Measurements from ENCODE around the gene MPP1. TPM values are rescaled to one million over a fixed set of nuclear protein-coding genes. Genes with fewer than 3 reads are reported as not detected.

The MPP1 gene
- 3.4 TPM for polyA plus RNA-seq (2012; ENCODE audit: insufficient read length, low read depth)

DNA sequence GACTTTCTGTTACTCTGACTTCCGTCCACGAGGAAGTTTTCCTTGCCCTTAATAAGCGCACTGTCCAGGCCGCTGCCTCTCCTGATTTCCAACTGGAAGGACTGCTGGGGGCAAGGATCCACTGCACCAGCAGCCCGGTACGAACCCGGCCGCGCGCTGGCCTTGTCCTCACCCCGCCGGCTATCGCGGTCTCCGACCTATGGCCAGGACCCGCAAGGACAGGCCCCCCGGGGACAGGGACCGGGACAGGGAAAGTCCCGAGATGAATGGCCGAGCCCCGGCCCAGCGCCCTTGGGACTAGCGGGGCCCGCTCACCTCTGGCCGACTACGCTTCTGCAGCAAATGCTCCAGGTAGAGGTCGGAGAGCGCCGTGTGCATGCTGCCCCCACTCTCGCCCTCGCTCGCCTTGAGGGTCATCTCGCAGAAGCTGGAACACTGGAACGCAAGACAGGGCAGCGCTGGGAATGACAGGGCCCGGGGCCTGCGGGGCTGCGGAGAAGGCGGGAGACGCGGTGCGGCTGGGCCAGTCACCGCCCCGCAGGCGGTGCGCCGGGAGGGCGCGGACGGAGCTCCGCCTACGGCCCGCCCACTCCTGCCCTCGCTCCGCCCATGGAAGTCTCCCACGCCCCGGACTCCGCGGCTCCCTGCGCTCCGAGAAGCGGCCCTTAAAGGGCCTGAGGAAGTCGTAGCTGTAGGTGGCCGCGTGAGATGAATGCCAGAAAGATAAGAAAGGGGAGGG lies at the start of gene MPP1:
MPP1 (minus strand) TSS at position 529 of the 739 bp plus-strand sequence; CDS start at position 417, 112 bp downstream.
- TF ChIP-seq FOXP2 (optimal IDR thresholded peaks at IDR 0.05; ENCODE audit: borderline replicate concordance, extremely low read depth, extremely low read length, insufficient read depth) (no peak), SIN3A (IDR thresholded peaks at IDR 0.05; ENCODE audit: borderline replicate concordance, insufficient read depth, low read length) (no peak)
- TF ChIP-seq, protein P1, sequence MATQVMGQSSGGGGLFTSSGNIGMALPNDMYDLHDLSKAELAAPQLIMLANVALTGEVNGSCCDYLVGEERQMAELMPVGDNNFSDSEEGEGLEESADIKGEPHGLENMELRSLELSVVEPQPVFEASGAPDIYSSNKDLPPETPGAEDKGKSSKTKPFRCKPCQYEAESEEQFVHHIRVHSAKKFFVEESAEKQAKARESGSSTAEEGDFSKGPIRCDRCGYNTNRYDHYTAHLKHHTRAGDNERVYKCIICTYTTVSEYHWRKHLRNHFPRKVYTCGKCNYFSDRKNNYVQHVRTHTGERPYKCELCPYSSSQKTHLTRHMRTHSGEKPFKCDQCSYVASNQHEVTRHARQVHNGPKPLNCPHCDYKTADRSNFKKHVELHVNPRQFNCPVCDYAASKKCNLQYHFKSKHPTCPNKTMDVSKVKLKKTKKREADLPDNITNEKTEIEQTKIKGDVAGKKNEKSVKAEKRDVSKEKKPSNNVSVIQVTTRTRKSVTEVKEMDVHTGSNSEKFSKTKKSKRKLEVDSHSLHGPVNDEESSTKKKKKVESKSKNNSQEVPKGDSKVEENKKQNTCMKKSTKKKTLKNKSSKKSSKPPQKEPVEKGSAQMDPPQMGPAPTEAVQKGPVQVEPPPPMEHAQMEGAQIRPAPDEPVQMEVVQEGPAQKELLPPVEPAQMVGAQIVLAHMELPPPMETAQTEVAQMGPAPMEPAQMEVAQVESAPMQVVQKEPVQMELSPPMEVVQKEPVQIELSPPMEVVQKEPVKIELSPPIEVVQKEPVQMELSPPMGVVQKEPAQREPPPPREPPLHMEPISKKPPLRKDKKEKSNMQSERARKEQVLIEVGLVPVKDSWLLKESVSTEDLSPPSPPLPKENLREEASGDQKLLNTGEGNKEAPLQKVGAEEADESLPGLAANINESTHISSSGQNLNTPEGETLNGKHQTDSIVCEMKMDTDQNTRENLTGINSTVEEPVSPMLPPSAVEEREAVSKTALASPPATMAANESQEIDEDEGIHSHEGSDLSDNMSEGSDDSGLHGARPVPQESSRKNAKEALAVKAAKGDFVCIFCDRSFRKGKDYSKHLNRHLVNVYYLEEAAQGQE (IDR thresholded peaks at IDR 0.05; ENCODE audit: insufficient read depth in 1 of 2, low read depth in 2 of 2, low read length in 2 of 2) = no peak

DNA sequence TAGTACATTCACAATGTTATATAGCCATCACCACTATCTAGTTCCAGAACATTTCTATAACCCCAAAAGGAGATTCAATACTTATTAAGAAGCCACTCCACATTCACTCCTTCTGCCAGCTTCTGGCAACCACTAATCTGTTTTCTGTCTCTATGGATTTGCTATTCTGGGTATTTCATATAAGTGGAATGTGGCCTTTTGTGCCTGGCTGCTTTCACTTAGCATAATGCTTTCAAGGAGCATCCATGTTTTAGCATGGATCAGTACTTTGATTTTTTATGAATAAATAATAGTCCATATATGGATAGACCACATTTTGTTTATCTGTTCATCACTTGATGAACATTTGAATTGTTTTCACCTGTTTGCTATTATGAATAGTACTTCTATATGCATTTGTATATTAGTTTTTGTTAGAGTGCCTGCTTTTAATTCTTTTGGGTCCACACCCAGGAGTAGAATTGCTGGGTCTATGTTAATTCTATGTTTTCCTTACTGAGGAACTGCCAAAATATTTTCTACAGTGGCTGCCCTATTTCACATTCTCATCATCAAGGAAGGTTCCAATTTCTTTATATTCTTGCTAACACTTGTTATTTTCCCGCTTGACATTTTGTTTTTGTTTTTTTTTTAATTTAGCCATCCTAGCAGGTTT lies 45.8 kb upstream of the MPP1 start:
- TF ChIP-seq POLR2AphosphoS5 (IDR thresholded peaks at IDR 0.05; ENCODE audit: low read depth, low read length) (no peak), TAF1 (IDR thresholded peaks at IDR 0.05; ENCODE audit: borderline replicate concordance, insufficient read depth, low read length) (no peak), SIN3A (IDR thresholded peaks at IDR 0.05; ENCODE audit: borderline replicate concordance, insufficient read depth, low read length) (no peak), FOXP2 (optimal IDR thresholded peaks at IDR 0.05; ENCODE audit: borderline replicate concordance, extremely low read depth, extremely low read length, insufficient read depth) (no peak)
- TF ChIP-seq, protein P1 (IDR thresholded peaks at IDR 0.05; ENCODE audit: insufficient read depth in 1 of 2, low read depth in 2 of 2, low read length in 2 of 2) = no peak

DNA sequence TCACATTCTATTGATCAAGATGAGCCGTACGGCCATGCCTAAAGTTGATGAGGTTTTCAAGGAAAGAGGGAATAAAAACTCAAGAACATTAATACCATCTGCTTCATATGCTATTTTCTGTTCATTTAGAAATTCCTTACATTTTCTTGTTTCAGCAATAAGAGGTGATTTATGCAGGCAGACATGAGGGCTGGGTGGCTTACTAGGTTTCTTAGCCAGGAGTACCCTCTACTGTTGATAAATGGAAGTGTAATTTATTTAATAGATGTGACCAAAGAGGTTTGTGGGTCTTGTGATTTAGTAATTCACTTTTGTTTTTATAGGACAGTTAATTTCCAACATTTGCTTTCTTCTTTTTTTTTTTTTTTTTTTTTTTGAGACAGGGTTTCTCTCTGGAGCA lies 35.6 kb upstream of the MPP1 start:
- TF ChIP-seq, protein P1 (IDR thresholded peaks at IDR 0.05; ENCODE audit: insufficient read depth in 1 of 2, low read depth in 2 of 2, low read length in 2 of 2) = no peak
- TF ChIP-seq TAF1 (IDR thresholded peaks at IDR 0.05; ENCODE audit: borderline replicate concordance, insufficient read depth, low read length) = no peak
- TF ChIP-seq FOXP2 (optimal IDR thresholded peaks at IDR 0.05; ENCODE audit: borderline replicate concordance, extremely low read depth, extremely low read length, insufficient read depth) = no peak
- TF ChIP-seq POLR2AphosphoS5 (IDR thresholded peaks at IDR 0.05; ENCODE audit: low read depth, low read length) = no peak
- TF ChIP-seq SIN3A (IDR thresholded peaks at IDR 0.05; ENCODE audit: borderline replicate concordance, insufficient read depth, low read length) = no peak

DNA sequence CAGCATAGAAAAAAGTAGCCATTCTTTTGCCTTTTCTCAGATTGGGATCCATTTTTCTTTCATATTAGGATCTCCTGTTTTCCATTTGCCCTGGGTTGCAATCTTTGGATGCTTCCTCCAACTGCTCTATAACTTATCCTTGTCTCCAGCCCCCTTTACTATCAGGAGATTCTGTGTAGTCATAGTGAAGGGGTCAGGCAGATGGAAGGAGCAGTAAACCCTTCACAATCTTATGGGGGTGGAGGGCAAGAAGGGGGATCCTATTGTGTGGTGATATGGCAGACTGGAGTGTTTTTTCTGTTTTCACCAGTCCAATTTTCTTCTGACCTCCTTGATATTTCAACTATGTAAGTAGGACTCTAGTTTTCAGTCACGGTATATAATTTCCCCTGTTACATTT lies 30.9 kb upstream of the MPP1 start:
- TF ChIP-seq TAF1 (IDR thresholded peaks at IDR 0.05; ENCODE audit: borderline replicate concordance, insufficient read depth, low read length) (no peak), FOXP2 (optimal IDR thresholded peaks at IDR 0.05; ENCODE audit: borderline replicate concordance, extremely low read depth, extremely low read length, insufficient read depth) (no peak), POLR2AphosphoS5 (IDR thresholded peaks at IDR 0.05; ENCODE audit: low read depth, low read length) (no peak), SIN3A (IDR thresholded peaks at IDR 0.05; ENCODE audit: borderline replicate concordance, insufficient read depth, low read length) (no peak)
- TF ChIP-seq, protein P1 (IDR thresholded peaks at IDR 0.05; ENCODE audit: insufficient read depth in 1 of 2, low read depth in 2 of 2, low read length in 2 of 2) = no peak

Measured in PFSK-1 (cell line).